Suppressor macrophage treated with lipopolysaccharide for 4 hours (primary cell): ENCODE data around the gene ITGA4.

ENCODE experiments used
- DNase-seq: peaks from one replicate; pipeline ENCODE4 v3.0.0-alpha.2; 2020

Gene ITGA4

DNA sequence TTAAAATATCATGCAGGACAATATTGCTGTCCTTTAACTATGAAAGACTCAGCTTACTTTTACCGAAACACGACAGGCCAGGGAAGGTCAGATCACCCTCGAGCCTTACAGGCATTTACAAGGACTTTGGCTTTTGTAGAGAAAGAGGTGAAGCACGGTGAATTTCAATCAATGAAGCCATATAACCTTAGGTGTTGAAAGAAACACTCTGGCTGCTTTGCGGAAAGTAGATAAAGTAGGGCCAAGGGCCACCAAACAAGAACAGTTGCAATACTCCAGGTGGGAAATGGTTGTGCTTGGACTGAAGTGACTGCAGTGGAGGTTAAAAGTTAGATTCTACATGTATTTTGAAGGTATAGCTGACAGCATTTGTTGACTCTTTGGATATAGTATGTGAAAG lies 119.2 kb downstream of the ITGA4 start:
- DNase-seq: no peak

DNA sequence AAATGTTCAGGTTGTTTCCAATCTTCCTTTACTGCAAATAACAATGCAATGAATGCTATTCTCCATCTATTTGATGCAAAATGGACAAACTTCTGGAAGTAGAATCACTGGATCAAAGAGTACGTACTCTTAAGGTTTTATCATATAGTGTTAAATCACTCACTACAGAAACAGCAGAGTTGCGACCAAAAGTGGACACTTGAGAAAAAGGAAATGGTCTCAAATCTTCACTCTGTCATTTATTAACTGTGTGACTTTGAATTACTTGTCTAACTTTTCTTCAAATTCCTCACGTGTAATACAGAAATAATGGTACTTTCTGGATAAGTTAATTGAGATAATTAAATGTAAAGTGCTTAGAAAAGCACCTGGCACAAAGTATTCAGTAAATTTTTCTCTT lies 121.6 kb downstream of the ITGA4 start:
- no peak for DNase-seq

DNA sequence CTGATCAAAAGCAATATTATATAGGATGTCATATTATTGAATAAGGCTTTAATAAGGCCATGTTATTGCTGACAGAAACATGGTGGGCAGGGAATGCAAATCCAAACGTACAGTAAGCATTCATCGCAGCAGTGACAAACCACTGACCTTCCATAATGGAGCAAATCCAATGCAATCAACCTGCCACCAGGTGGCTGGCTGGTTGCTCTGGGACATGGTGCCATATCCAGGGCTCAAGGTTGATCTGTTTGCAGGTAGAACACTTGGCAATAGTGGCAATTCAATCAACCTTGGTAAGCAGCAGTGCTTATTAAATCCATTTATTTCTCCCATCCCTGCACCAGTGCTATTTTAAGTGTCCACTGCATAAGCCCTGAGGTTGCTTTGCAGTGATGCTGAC lies 124.3 kb downstream of the ITGA4 start:
- DNase-seq: no peak

DNA sequence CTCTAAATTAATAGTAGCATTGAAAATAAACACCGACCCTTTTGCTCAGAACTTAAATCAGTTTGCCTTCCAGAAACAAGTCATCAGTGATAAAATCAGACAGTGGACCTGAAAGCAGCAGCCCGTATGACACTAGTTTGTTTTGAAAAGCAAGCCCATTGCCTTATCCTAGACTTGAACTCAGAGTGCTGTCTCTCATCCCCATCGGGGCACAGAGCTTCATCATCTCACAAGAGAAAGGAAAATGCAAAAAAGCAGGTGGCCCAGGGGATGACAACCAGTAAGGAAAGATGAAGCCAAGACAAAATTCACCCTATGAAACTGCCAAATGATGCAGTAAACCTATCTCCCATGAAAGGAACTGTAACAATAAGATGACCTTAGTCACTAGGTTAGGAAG lies 128.5 kb downstream of the ITGA4 start:
- no peak for DNase-seq
